ENCODE measurements around the gene PIEZO2.

The PIEZO2 gene

DNA sequence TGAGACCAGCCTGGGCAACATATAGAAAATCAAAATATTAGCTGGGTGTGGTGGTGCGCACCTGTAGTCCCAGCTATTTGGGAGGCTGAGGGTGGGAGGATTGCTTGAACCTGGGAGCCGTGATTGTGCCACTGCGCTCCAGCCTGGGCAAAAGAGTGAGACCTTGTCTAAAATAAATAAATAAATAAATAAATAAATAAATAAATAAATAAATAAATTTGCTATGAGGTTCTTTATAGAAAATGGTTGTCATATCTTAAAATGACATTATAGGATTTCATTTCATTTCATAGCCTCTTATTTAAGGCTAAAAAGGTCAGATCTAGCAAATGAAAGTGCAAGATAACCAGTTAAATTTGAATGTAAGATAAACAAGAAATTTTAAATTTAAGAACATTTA is 430.6 kb downstream of the PIEZO2 start:
- TF ChIP-seq, protein P1, sequence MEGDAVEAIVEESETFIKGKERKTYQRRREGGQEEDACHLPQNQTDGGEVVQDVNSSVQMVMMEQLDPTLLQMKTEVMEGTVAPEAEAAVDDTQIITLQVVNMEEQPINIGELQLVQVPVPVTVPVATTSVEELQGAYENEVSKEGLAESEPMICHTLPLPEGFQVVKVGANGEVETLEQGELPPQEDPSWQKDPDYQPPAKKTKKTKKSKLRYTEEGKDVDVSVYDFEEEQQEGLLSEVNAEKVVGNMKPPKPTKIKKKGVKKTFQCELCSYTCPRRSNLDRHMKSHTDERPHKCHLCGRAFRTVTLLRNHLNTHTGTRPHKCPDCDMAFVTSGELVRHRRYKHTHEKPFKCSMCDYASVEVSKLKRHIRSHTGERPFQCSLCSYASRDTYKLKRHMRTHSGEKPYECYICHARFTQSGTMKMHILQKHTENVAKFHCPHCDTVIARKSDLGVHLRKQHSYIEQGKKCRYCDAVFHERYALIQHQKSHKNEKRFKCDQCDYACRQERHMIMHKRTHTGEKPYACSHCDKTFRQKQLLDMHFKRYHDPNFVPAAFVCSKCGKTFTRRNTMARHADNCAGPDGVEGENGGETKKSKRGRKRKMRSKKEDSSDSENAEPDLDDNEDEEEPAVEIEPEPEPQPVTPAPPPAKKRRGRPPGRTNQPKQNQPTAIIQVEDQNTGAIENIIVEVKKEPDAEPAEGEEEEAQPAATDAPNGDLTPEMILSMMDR (IDR thresholded peaks at IDR 0.05; ENCODE audit: control insufficient read depth, insufficient read depth, low read depth, low read length, missing control alignments): no peak
- DNase-seq (ENCODE audit: low read depth): no peak

DNA sequence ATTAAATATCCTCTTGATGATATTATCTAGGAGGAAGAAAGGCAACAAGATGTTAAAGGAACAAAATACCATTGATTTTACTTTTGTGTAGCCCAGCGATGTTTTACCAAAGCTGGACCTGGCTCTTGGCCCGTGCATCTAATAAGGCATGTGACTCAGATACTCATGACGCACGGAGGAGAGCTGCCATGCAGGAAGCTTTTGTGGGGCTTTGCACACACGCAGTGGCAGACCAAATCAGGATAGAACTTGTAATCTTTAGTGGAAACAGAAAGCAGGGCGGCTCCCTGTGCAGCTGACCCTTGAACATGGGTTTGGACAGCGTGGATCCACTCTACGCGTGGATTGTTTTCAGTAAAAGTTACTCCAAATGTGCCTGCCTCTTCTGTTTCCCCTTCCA is 433.6 kb downstream of the PIEZO2 start:
- 0 out of 2 replicates have a peak overlapping the region, but pooled peaks have one; percentile 11 for H3K4me3 ChIP-seq (ENCODE audit: control insufficient read depth, low read depth, low read length)
- DNase-seq (ENCODE audit: low read depth): peak; percentile 72
- TF ChIP-seq, protein P1 (IDR thresholded peaks at IDR 0.05; ENCODE audit: control insufficient read depth, insufficient read depth, low read depth, low read length, missing control alignments): no peak

More for the DNA sequence above, 430.6 kb downstream of the PIEZO2 start:
- H3K4me3 ChIP-seq (ENCODE audit: control insufficient read depth, low read depth, low read length): no peak overlapping the region

DNA sequence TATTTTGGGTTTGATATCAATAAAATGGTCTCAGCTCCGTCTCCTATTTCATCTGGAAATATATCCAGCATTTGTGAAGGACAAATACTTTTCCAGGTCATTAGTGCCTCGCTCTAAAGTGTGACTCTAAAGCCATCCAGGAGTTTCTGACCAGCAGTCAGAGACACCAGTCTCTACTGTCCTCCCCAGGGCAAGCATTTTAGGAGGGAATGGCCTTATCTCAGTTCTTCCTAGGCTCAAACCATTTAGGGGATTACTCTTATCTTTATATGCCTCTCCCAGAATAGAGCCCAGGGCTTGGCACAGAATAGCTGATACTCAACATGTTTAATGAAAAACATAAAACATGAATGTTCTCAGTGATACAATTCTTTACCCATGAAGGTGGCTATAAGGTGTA is 436.0 kb downstream of the PIEZO2 start:
- TF ChIP-seq, protein P1 (IDR thresholded peaks at IDR 0.05; ENCODE audit: control insufficient read depth, insufficient read depth, low read depth, low read length, missing control alignments): no peak
- no peak overlapping the region for H3K4me3 ChIP-seq (ENCODE audit: control insufficient read depth, low read depth, low read length)
- no peak for DNase-seq (ENCODE audit: low read depth)

DNA sequence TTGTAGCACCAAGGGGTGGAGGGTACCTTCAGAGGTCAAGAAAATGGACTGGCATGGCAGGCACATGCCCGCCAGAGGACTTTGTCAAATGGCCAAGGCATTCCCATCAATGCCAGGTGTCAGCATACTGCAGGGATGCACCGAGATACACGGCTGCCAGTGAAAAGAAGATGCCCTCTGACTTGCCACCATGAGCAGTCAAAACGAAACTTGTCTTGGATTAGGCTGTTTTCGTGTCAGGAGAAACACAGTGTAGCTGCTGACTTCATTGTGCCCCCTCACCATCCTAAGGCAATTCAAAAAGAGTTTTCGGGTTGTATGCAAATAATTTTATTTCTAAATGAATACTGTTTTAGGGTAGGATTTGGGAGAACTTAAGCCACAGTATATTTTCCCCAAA is 442.1 kb downstream of the PIEZO2 start:
- TF ChIP-seq, protein P1 (IDR thresholded peaks at IDR 0.05; ENCODE audit: control insufficient read depth, insufficient read depth, low read depth, low read length, missing control alignments): no peak
- no peak for DNase-seq (ENCODE audit: low read depth)
- H3K4me3 ChIP-seq (ENCODE audit: control insufficient read depth, low read depth, low read length): no peak overlapping the region

DNA sequence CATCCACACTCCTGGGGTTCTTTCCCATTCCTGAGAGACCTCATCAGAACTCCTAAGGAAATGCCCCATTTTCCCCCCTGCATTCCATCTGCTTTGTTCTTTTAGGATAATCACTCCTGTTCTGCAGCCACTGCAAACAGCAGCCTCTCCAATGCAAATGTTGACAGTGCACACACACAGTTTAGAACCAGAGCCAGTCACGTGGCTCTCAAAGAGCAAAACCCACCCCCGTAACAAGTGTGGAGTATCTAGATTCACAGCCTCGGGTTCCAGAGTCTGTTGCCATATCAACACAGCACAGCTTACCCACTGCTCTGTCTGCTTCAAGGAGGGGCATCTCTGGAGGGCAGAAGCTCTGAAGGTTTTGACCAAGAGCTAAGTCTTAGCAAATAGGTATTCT is 443.6 kb downstream of the PIEZO2 start:
- TF ChIP-seq, protein P1 (IDR thresholded peaks at IDR 0.05; ENCODE audit: control insufficient read depth, insufficient read depth, low read depth, low read length, missing control alignments): no peak
- no peak overlapping the region for H3K4me3 ChIP-seq (ENCODE audit: control insufficient read depth, low read depth, low read length)

DNA sequence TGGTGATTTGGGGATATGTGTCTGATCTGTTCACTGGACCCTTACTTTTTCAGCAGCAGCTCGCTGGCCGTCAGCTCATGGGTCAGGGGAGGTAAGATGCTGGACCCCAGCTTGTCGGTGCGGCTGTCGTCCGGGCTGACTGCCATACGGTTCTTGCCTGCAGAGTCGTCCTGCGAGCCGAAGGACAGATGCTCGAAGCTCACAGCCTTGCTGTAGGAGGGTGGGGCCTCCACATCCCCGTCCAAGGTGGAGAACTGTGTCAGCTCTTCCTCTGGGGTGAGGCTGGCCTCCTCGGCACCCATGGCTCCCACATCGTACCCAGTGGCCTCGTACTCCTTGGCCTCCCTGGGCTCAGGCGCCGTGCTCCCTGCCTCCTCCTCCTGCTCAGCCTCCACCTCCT is 444.1 kb downstream of the PIEZO2 start:
- no peak overlapping the region for H3K4me3 ChIP-seq (ENCODE audit: control insufficient read depth, low read depth, low read length)
- DNase-seq (ENCODE audit: low read depth): no peak
- TF ChIP-seq, protein P1 (IDR thresholded peaks at IDR 0.05; ENCODE audit: control insufficient read depth, insufficient read depth, low read depth, low read length, missing control alignments): no peak

More for the DNA sequence above, 443.6 kb downstream of the PIEZO2 start:
- no peak for DNase-seq (ENCODE audit: low read depth)

DNA sequence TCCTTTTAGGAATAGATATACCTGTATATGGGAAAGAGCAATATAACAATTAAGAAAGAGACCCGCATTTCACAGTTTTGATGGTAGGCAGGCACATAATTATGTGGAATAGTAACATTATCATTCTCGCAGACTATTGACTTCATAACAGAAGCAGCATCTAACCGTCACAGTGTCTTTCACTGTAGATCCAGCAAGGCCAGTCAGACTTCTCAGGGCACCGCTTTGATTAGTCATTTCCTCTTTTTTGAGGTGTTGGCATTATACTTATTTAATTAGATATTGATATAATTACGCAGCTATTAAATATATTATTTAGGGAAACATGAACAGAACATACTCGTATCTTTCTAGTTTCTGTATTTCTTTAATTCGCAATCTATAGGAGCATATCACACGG is 447.2 kb downstream of the PIEZO2 start:
- DNase-seq (ENCODE audit: low read depth): no peak
- TF ChIP-seq, protein P1 (IDR thresholded peaks at IDR 0.05; ENCODE audit: control insufficient read depth, insufficient read depth, low read depth, low read length, missing control alignments): no peak
- no peak overlapping the region for H3K4me3 ChIP-seq (ENCODE audit: control insufficient read depth, low read depth, low read length)
